ENCODE measurements around the gene RPL27. TPM values are rescaled to one million over a fixed set of nuclear protein-coding genes. Genes with fewer than 3 reads are reported as not detected.

Gene RPL27
- total RNA-seq, 1 experiment from 2014 or later: 513 TPM

- in situ Hi-C loops (cut with HindIII; ENCODE audit: low pct_unique_long_range_greater_than_20kb, low sequenced_read_pairs): no loop called here
- H3K27me3 ChIP-seq (ENCODE audit: control insufficient read depth, insufficient read depth, low read length): no peaks in the 10 kb centered on the region
- no TSS peak for BruUV-seq (replicated peaks)
- H3K4me1 ChIP-seq (ENCODE audit: control insufficient read depth, insufficient read depth, low read length): no peaks in the 10 kb centered on the region
- no peaks in the 10 kb centered on the region for H3K9me3 ChIP-seq (ENCODE audit: control insufficient read depth, insufficient read depth, low read depth, low read length)
- ChIA-PET POLR2A (no interaction called here), CTCF (no interaction called here)
- no peak overlapping the region for H3K27ac ChIP-seq (ENCODE audit: low read length)
- ATAC-seq (no peak), DNase-seq (ENCODE audit: low read depth, low spot score) (no peak)
- TF ChIP-seq TCF7L2 (IDR thresholded peaks at IDR 0.05; ENCODE audit: low read depth, low read length) (no peak), POLR2AphosphoS5 (IDR thresholded peaks at IDR 0.05; ENCODE audit: low read depth, low read length) (no peak), CTCF (IDR thresholded peaks at IDR 0.05) (no peak), SIN3A (IDR thresholded peaks at IDR 0.05; ENCODE audit: borderline replicate concordance, insufficient read depth, low read depth, low read length) (no peak)
- TF ChIP-seq, protein P1, sequence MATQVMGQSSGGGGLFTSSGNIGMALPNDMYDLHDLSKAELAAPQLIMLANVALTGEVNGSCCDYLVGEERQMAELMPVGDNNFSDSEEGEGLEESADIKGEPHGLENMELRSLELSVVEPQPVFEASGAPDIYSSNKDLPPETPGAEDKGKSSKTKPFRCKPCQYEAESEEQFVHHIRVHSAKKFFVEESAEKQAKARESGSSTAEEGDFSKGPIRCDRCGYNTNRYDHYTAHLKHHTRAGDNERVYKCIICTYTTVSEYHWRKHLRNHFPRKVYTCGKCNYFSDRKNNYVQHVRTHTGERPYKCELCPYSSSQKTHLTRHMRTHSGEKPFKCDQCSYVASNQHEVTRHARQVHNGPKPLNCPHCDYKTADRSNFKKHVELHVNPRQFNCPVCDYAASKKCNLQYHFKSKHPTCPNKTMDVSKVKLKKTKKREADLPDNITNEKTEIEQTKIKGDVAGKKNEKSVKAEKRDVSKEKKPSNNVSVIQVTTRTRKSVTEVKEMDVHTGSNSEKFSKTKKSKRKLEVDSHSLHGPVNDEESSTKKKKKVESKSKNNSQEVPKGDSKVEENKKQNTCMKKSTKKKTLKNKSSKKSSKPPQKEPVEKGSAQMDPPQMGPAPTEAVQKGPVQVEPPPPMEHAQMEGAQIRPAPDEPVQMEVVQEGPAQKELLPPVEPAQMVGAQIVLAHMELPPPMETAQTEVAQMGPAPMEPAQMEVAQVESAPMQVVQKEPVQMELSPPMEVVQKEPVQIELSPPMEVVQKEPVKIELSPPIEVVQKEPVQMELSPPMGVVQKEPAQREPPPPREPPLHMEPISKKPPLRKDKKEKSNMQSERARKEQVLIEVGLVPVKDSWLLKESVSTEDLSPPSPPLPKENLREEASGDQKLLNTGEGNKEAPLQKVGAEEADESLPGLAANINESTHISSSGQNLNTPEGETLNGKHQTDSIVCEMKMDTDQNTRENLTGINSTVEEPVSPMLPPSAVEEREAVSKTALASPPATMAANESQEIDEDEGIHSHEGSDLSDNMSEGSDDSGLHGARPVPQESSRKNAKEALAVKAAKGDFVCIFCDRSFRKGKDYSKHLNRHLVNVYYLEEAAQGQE (IDR thresholded peaks at IDR 0.05; ENCODE audit: insufficient read depth in 1 of 2, low read depth in 2 of 2, low read length in 1 of 2): no peak
- intact Hi-C loops (cut with micrococcal nuclease; ENCODE audit: unreplicated experiment): no loop called here
- no peaks in the 10 kb centered on the region; the same call in 1 of the 2 replicates for H3K36me3 ChIP-seq (ENCODE audit: control insufficient read depth, insufficient read depth, low read length)
- peak overlapping the region in 1 of 2 experiments; percentile 20; a peak in 1 of 4 replicates for H3K4me3 ChIP-seq (ENCODE audit: low read depth in 2 of 2, low read length in 2 of 2)
Measured at GRCh38 chr17:43025766-43026537, 27.7 kb downstream of the RPL27 start.

DNA sequence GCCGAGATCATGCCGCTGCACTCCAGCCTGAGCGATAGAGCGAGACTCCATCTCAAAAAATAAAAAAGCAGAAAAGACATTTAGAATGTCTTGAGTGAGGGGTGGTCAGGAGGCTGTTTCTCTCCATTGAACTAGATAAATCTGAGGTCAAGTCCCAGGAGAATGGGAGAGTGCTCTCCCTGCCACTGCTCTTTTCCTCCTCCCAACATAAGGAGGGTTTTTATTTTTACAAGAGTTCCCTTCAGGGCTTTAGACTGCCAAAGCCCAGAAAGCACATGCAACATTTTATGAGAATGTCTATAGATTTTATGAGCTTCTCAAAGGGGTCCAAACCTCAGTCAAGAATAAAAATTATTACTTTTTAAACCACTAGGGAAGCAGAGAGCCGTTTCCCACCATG, 28.4 kb downstream of the RPL27 start:
- ATAC-seq (no peak), DNase-seq (ENCODE audit: low read depth, low spot score) (no peak)
- no peaks in the 10 kb centered on the region for H3K9me3 ChIP-seq (ENCODE audit: control insufficient read depth, insufficient read depth, low read depth, low read length)
- no peaks in the 10 kb centered on the region; the same call in 1 of the 2 replicates for H3K36me3 ChIP-seq (ENCODE audit: control insufficient read depth, insufficient read depth, low read length)
- in situ Hi-C loops (cut with HindIII; ENCODE audit: low pct_unique_long_range_greater_than_20kb, low sequenced_read_pairs): no loop called here
- TF ChIP-seq TCF7L2 (IDR thresholded peaks at IDR 0.05; ENCODE audit: low read depth, low read length) (no peak), POLR2AphosphoS5 (IDR thresholded peaks at IDR 0.05; ENCODE audit: low read depth, low read length) (no peak), SIN3A (IDR thresholded peaks at IDR 0.05; ENCODE audit: borderline replicate concordance, insufficient read depth, low read depth, low read length) (no peak), CTCF (IDR thresholded peaks at IDR 0.05) (no peak)
- TF ChIP-seq, protein P1 (IDR thresholded peaks at IDR 0.05; ENCODE audit: insufficient read depth in 1 of 2, low read depth in 2 of 2, low read length in 1 of 2): no peak
- H3K4me3 ChIP-seq (ENCODE audit: low read depth in 2 of 2, low read length in 2 of 2): no peak overlapping the region
- intact Hi-C loops (cut with micrococcal nuclease; ENCODE audit: unreplicated experiment): no loop called here
- H3K27ac ChIP-seq (ENCODE audit: low read length): no peak overlapping the region
- no TSS peak for BruUV-seq (replicated peaks)
- no peaks in the 10 kb centered on the region for H3K4me1 ChIP-seq (ENCODE audit: control insufficient read depth, insufficient read depth, low read length)
- H3K27me3 ChIP-seq (ENCODE audit: control insufficient read depth, insufficient read depth, low read length): no peaks in the 10 kb centered on the region
- ChIA-PET POLR2A (no interaction called here), CTCF (no interaction called here)
